H1 (cell line): ENCODE results near the gene TDRD3. TPM values are rescaled to one million over a fixed set of nuclear protein-coding genes. Genes with fewer than 3 reads are reported as not detected.

ENCODE experiments used
- CTCF ChIA-PET: fragments of 300-600 bp; sonication (Branson Sonifier 250); formaldehyde crosslinking; loops from one replicate; lab custom pipeline; 2021; ENCODE audit not compliant: partially characterized antibody; lab: Charles Lee
- POLR2A ChIA-PET: fragments of 300-600 bp; sonication (Branson Sonifier 250); formaldehyde crosslinking; loops from one replicate; lab custom pipeline; 2021; ENCODE audit warnings: inconsistent platforms; ENCODE audit not compliant: partially characterized antibody; lab: Charles Lee
- DNase-seq, 2 experiments: peaks; one replicate each; pipeline versions ENCODE4 v3.0.0 to v3.0.0-alpha.2; 2010 to 2022; ENCODE audit warnings: low spot score in 2 of 2, low read depth in 1 of 2, mixed read lengths in 1 of 2
- FAIRE-seq: peaks from 2 replicates; lab custom pipeline; 2011; peaks lifted over from hg19 to GRCh38; lab: Jason Lieb, UNC
- H2AFZ ChIP-seq: 2 replicates; pipeline ENCODE4 v1.8.1; 2012; ENCODE audit warnings: low read length, inconsistent platforms
- H2AK5ac ChIP-seq: 2 replicates; pipeline ENCODE4 v1.6.1; 2013; ENCODE audit warnings: low read depth, low read length
- H2BK120ac ChIP-seq: replicated peaks from 2 replicates; pipeline ENCODE3; 2013; ENCODE audit warnings: low read depth, low read length, inconsistent platforms
- H2BK12ac ChIP-seq: 2 replicates; pipeline ENCODE4 v1.6.1; 2013; ENCODE audit warnings: low read depth, low read length
- H2BK15ac ChIP-seq: 2 replicates; pipeline ENCODE4 v1.6.1; 2013; ENCODE audit warnings: low read length
- H2BK20ac ChIP-seq: 2 replicates; pipeline ENCODE4 v1.6.1; 2013; ENCODE audit warnings: low read length
- H2BK5ac ChIP-seq: 2 replicates; pipeline ENCODE4 v1.6.1; 2013; ENCODE audit warnings: low read depth, low read length
- H3K14ac ChIP-seq: 2 replicates; pipeline ENCODE4 v1.6.1; 2013; ENCODE audit warnings: inconsistent platforms; ENCODE audit not compliant: insufficient read length
- H3K18ac ChIP-seq: 2 replicates; pipeline ENCODE4 v1.6.1; 2013; ENCODE audit warnings: low read length; ENCODE audit errors: extremely low read depth
- H3K23ac ChIP-seq: 2 replicates; pipeline ENCODE4 v1.6.1; 2013; ENCODE audit warnings: inconsistent platforms; ENCODE audit not compliant: insufficient read length
- H3K23me2 ChIP-seq: 2 replicates; pipeline ENCODE4 v1.6.1; 2013; ENCODE audit warnings: low read depth, low read length
- H3K27ac ChIP-seq: 2 replicates; pipeline ENCODE4 v1.6.1; 2011; ENCODE audit warnings: low read depth, low read length, inconsistent platforms
- H3K27me3 ChIP-seq, 4 experiments: replicated peaks in 1 of 4; 1 replicate in 1 of 4; 2 replicates in 3 of 4; pipeline versions ENCODE4 v1.6.1 to v1.8.1; 2011 to 2013; ENCODE audit warnings: low read length in 3 of 4, mild to moderate bottlenecking in 3 of 4, inconsistent platforms in 2 of 4, mixed read lengths in 2 of 4, moderate library complexity in 1 of 4; ENCODE audit not compliant: control insufficient read depth in 3 of 4, insufficient read depth in 3 of 4; ENCODE audit errors: extremely low read depth in 1 of 4
- H3K36me3 ChIP-seq, 4 experiments: 2 replicates each; pipeline versions ENCODE4 v1.6.1 to v1.8.1; 2011 to 2013; ENCODE audit warnings: mild to moderate bottlenecking in 4 of 4, low read length in 3 of 4, moderate library complexity in 2 of 4, control low read depth in 1 of 4, inconsistent platforms in 1 of 4; ENCODE audit not compliant: insufficient read depth in 4 of 4, control insufficient read depth in 2 of 4
- H3K4ac ChIP-seq: replicated peaks from 2 replicates; pipeline ENCODE3; 2013; ENCODE audit warnings: low read length, low read depth, mixed read lengths, inconsistent platforms; ENCODE audit not compliant: insufficient read length
- H3K4me1 ChIP-seq, 4 experiments: replicated peaks in 1 of 4; 1 replicate in 1 of 4; 2 replicates in 3 of 4; pipeline versions ENCODE4 v1.6.1 to v1.8.1; 2011 to 2013; ENCODE audit warnings: low read length in 3 of 4, inconsistent platforms in 2 of 4, mixed read lengths in 1 of 4; ENCODE audit not compliant: insufficient read depth in 4 of 4, control insufficient read depth in 3 of 4
- H3K4me2 ChIP-seq, 2 experiments: 2 replicates each; pipeline versions ENCODE4 v1.6.1 to v1.8.1; 2011 to 2013; ENCODE audit warnings: low read depth in 2 of 2, low read length in 2 of 2, control low read depth in 1 of 2, inconsistent platforms in 1 of 2, mild to moderate bottlenecking in 1 of 2; ENCODE audit not compliant: insufficient read depth in 1 of 2
- H3K4me3 ChIP-seq, 4 experiments: fragments of 200-600, 300-600 bp in 1 of 4; sonication (generic), shearing (Covaris generic), sonication (Bioruptor Twin) in 1 of 4; 2 replicates each; pipeline versions ENCODE4 v1.5.1 to v1.8.1; 2011 to 2016; ENCODE audit warnings: low read length in 4 of 4, low read depth in 3 of 4, control low read depth in 2 of 4, inconsistent platforms in 2 of 4, mild to moderate bottlenecking in 2 of 4, mixed read lengths in 1 of 4, moderate library complexity in 1 of 4; ENCODE audit not compliant: insufficient read depth in 2 of 4; ENCODE audit errors: extremely low read depth in 1 of 4
- H3K56ac ChIP-seq: replicated peaks from 2 replicates; pipeline ENCODE3; 2013; ENCODE audit warnings: low read depth, mild to moderate bottlenecking, mixed read lengths, low read length, inconsistent platforms; ENCODE audit not compliant: insufficient read length
- H3K79me1 ChIP-seq: 2 replicates; pipeline ENCODE4 v1.6.1; 2013; ENCODE audit warnings: low read depth, low read length, control low read depth
- H3K79me2 ChIP-seq, 2 experiments: 2 replicates each; pipeline versions ENCODE4 v1.6.1 to v1.8.1; 2012 to 2013; ENCODE audit warnings: low read length in 2 of 2, mild to moderate bottlenecking in 2 of 2, inconsistent platforms in 1 of 2; ENCODE audit not compliant: insufficient read depth in 2 of 2, control insufficient read depth in 1 of 2
- H3K9ac ChIP-seq, 4 experiments: replicated peaks in 1 of 4; 1 replicate in 1 of 4; 2 replicates in 3 of 4; pipeline versions ENCODE4 v1.6.1 to v1.8.1; 2011 to 2013; ENCODE audit warnings: low read depth in 3 of 4, low read length in 3 of 4, control low read depth in 2 of 4, mild to moderate bottlenecking in 2 of 4, moderate library complexity in 2 of 4, inconsistent platforms in 1 of 4; ENCODE audit errors: extremely low read depth in 1 of 4
- H3K9me3 ChIP-seq, 2 experiments: 2 replicates each; pipeline versions ENCODE4 v1.6.1 to v1.8.1; 2012 to 2013; ENCODE audit warnings: mild to moderate bottlenecking in 2 of 2, moderate library complexity in 2 of 2, control low read depth in 1 of 2, inconsistent platforms in 1 of 2, low read depth in 1 of 2, low read length in 1 of 2, mixed read lengths in 1 of 2; ENCODE audit not compliant: insufficient read depth in 2 of 2
- H4K20me1 ChIP-seq, 2 experiments: replicated peaks in 1 of 2; 2 replicates each; pipeline versions ENCODE3 to v1.8.1; 2011 to 2013; ENCODE audit warnings: inconsistent platforms in 2 of 2, low read length in 2 of 2, mild to moderate bottlenecking in 1 of 2; ENCODE audit not compliant: insufficient read depth in 2 of 2, control insufficient read depth in 1 of 2
- H4K5ac ChIP-seq: 2 replicates; pipeline ENCODE4 v1.6.1; 2013; ENCODE audit warnings: low read length, low read depth, mixed read lengths, inconsistent platforms; ENCODE audit not compliant: insufficient read length
- H4K8ac ChIP-seq: 2 replicates; pipeline ENCODE4 v1.8.0; 2013; ENCODE audit warnings: mild to moderate bottlenecking, moderate library complexity, low read length, inconsistent platforms; ENCODE audit not compliant: insufficient read depth; ENCODE audit errors: extremely low read depth
- H4K91ac ChIP-seq: replicated peaks from 2 replicates; pipeline ENCODE3; 2013; ENCODE audit warnings: low read length, mixed read lengths, inconsistent platforms; ENCODE audit not compliant: insufficient read length
- ASH2L ChIP-seq: fragments of 200-600, 300-600 bp; sonication (generic); IDR thresholded peaks from one replicate; pipeline ENCODE4 v1.7.1; 2017; ENCODE audit warnings: low read length
- KDM4A ChIP-seq: IDR thresholded peaks from one replicate; pipeline ENCODE4 v1.7.1; 2012; ENCODE audit warnings: low read depth, mild to moderate bottlenecking, moderate library complexity, low read length, inconsistent platforms; ENCODE audit not compliant: severe bottlenecking
- NRF1 ChIP-seq: IDR thresholded peaks from 2 replicates; pipeline ENCODE4 v1.6.1; 2011; ENCODE audit warnings: mild to moderate bottlenecking, low read depth, low read length, improper control_type of control experiment
- PHF8 ChIP-seq: fragments of 200-600 bp; sonication (generic); conservative IDR thresholded peaks from 2 replicates; pipeline ENCODE4 v1.7.1; 2012; ENCODE audit warnings: low read depth, mild to moderate bottlenecking, inconsistent platforms, low read length, moderate library complexity
- POLR2A ChIP-seq, 2 experiments: IDR thresholded peaks; 1 replicate in 1 of 2; 2 replicates in 1 of 2; pipeline ENCODE4 v1.6.1; 2011; ENCODE audit warnings: low read depth in 2 of 2, low read length in 2 of 2, mild to moderate bottlenecking in 2 of 2; ENCODE audit errors: control extremely low read depth in 1 of 2
- SIN3A ChIP-seq, 2 experiments: IDR thresholded peaks in 1 of 2; conservative IDR thresholded peaks in 1 of 2; 2 replicates each; pipeline ENCODE4 v1.6.1; 2011 to 2012; ENCODE audit warnings: low read length in 2 of 2, improper control_type of control experiment in 1 of 2, low read depth in 1 of 2, mild to moderate bottlenecking in 1 of 2
- SUZ12 ChIP-seq: fragments of 200-600 bp; sonication (generic); IDR thresholded peaks from 2 replicates; pipeline ENCODE4 v1.6.1; 2012; ENCODE audit warnings: mild to moderate bottlenecking, inconsistent platforms, low read length, moderate library complexity, mixed read lengths
- TAF7 ChIP-seq: optimal IDR thresholded peaks from 2 replicates; pipeline ENCODE3; 2011; ENCODE audit warnings: low read depth, mild to moderate bottlenecking, inconsistent platforms, low read length, moderate library complexity, borderline replicate concordance
- TBP ChIP-seq: IDR thresholded peaks from 2 replicates; pipeline ENCODE4 v1.6.1; 2011; ENCODE audit warnings: low read depth, low read length, improper control_type of control experiment
- ZNF274 ChIP-seq: IDR thresholded peaks from 2 replicates; pipeline ENCODE4 v1.7.0; 2012; ENCODE audit warnings: low read length, borderline replicate concordance; ENCODE audit errors: extremely low read depth
- WGBS, 2 experiments: shearing (Covaris generic) in 1 of 2; methylation state at CpG; one replicate each; pipeline versions ENCODE4 v1.1.6 to v1.1.7; 2013 to 2015; ENCODE audit warnings: low lambda C conversion rate in 2 of 2, mixed read lengths in 2 of 2, inconsistent platforms in 1 of 2, low coverage in 1 of 2, missing lambda C conversion rate in 1 of 2; ENCODE audit not compliant: insufficient replicate concordance in 2 of 2, insufficient coverage in 1 of 2, insufficient read length in 1 of 2; ENCODE audit errors: extremely low coverage in 1 of 2, missing lambda C conversion rate in 1 of 2; 5-methylcytosine and 5-hydroxymethylcytosine counted together
- polyA plus RNA-seq, 7 experiments: library from polyadenylated mRNA; depleted of rRNA in 3 of 7; stranded (reverse) in 5 of 7; unstranded in 2 of 7; fragments of >200 nt in 5 of 7; fragments of 200-250 nt in 2 of 7; gene quantifications; 1 replicate in 5 of 7; 2 replicates in 1 of 7; 4 replicates in 1 of 7; pipeline versions ENCODE4 v1.2.1 to v1.2.3, GENCODE V29; 2011 to 2013; ENCODE audit warnings: missing spikeins in 2 of 7, mixed read lengths in 2 of 7
- total RNA-seq: library from RNA; stranded (reverse); fragmentation: NEBNext Ultra II Directional; extraction: Animal tissue kit (Norgen Biotek cat#: 25700); gene quantifications from 2 replicates; pipeline ENCODE4 v1.2.1, GENCODE V29; 2021
- TF ChIP-seq, protein P1 (sequence below): IDR thresholded peaks from 2 replicates; pipeline ENCODE4 v1.6.1; 2012; ENCODE audit warnings: inconsistent platforms

Gene TDRD3
- total and polyA plus RNA-seq, 2 of the 8 experiments (the other 6 are each of a cell fraction or from before 2014, with no cell fraction given) = 2.5 to 14.7 TPM

GRCh38 chr13:60397704-60398378, 821 bp downstream of the TDRD3 start:
- Histone ChIP-seq H3K79me2 (peaks cover 0 to 29% of the 10 kb centered on the region in 2 experiments; a peak in 2 of 4 replicates), H3K36me3 (no peaks in the 10 kb centered on the region), H3K4me1 (peaks cover 2 to 12% (median 4%) of the 10 kb centered on the region in 4 experiments; a peak in 5 of 7 replicates), H4K20me1 (no peaks in the 10 kb centered on the region), H2AK5ac (no peak overlapping the region), H2BK12ac (no peak overlapping the region), H3K23ac (no peak overlapping the region), H3K9me3 (no peaks in the 10 kb centered on the region), H2BK20ac (no peak overlapping the region), H3K27ac (peak overlapping the region; percentile 65; the same call in 1 of the 2 replicates), H2AFZ (peak overlapping the region; percentile 95), H3K27me3 (no peaks in the 10 kb centered on the region), H3K4ac (peak overlapping the region; percentile 92), H3K14ac (peak overlapping the region; percentile 69), H3K79me1 (peaks cover 3% of the 10 kb centered on the region; the same call in 1 of the 2 replicates), H4K8ac (peak overlapping the region; percentile 89; the same call in 1 of the 2 replicates), H4K91ac (peak overlapping the region; percentile 76), H2BK15ac (no peak overlapping the region), H2BK120ac (no peak overlapping the region), H2BK5ac (peak overlapping the region; percentile 19; the same call in 1 of the 2 replicates), H4K5ac (peak overlapping the region; percentile 79), H3K56ac (no peak overlapping the region), H3K23me2 (no peaks in the 10 kb centered on the region), H3K4me2 (peak overlapping the region; percentile 87 to 97), H3K9ac (peak overlapping the region; percentile 79 to 92 (median 82)), H3K18ac (peak overlapping the region; percentile 92; the same call in 1 of the 2 replicates), H3K4me3 (peak overlapping the region; percentile 72 to 96 (median 85))
- 6% methylated on average over 26 of the region's 43 CpGs; no CpG with 5 or more reads in 1 of the 2 experiments for WGBS, 2 experiments
- no peak for DNase-seq
- POLR2A ChIA-PET = interaction anchor here (0.8 to 1.4 kb wide), 4 partner anchors 15 to 138 kb away, joined by 3 to 4 read pairs (median 3); no protein-coding TSS in a partner anchor
- CTCF ChIA-PET = interaction anchor here (1.2 to 1.5 kb wide), 2 partner anchors 19 to 27 kb away, joined by 4 read pairs; no protein-coding TSS in a partner anchor
- no peak for FAIRE-seq
- TF ChIP-seq TBP (peak; percentile 14; the same call in 1 of the 2 replicates), TAF7 (no peak), ZNF274 (no peak), NRF1 (no peak), PHF8 (peak; percentile 65; the same call in 1 of the 2 replicates), SIN3A (conservative IDR thresholded peaks at IDR 0.05 in 1 of 2, IDR thresholded peaks at IDR 0.05 in 1 of 2; ENCODE audit: low read depth in 1 of 2, low read length in 2 of 2) (peak in 1 of 2 experiments; percentile 33; a peak in 1 of 4 replicates), KDM4A (peak; percentile 71), POLR2A (IDR thresholded peaks at IDR 0.05; ENCODE audit: control extremely low read depth in 1 of 2, low read depth in 2 of 2, low read length in 2 of 2) (peak in 1 of 2 experiments; percentile 44; a peak in 1 of 3 replicates), ASH2L (peak; percentile 60), SUZ12 (no peak)
- TF ChIP-seq, protein P1, sequence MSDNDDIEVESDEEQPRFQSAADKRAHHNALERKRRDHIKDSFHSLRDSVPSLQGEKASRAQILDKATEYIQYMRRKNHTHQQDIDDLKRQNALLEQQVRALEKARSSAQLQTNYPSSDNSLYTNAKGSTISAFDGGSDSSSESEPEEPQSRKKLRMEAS = 0 out of 2 replicates have a peak, but pooled peaks have one; percentile 10
